ENCODE data around the gene LAMP5.

Gene LAMP5

DNA sequence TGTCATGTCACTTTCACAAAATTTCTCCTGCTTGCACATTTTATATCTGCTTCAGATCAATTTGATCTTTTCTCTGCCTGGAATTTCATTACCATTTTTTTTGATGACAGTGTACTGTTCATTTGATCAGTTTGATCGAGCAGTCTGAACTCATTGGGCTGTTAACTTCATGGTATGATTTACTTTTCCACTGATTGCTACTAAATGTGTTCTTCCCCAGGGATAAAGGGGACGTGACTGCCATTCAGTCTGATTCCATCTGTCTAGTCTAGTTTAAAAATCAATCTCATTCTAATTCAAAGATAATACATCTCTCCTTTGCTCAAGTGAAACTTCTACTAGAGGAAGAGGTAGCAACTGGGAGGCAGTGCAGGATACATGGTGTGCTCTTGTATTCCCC lies 21.1 kb downstream of the LAMP5 start:
- DNase-seq (ENCODE audit: low read depth in 2 of 2): no peak

DNA sequence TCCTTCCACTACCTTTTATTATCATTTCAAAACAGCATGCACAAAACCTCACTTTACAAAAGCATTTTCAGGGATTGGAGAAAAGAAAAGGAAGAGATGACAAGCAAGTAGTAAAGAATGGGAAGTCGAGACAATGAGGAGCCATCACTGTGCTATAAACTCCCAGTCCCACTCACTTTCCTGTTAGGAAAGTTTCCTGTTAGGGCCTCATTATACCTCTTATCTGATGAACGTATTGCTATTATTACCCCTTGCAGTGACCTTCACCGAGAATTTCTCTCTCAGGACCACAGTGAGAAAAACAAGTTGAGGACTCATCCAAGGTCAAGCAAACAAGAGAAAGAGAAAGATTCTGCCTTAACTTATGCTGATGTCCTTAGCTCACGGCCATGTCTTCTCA lies 28.8 kb downstream of the LAMP5 start:
- no peak for DNase-seq (ENCODE audit: low read depth in 2 of 2)

DNA sequence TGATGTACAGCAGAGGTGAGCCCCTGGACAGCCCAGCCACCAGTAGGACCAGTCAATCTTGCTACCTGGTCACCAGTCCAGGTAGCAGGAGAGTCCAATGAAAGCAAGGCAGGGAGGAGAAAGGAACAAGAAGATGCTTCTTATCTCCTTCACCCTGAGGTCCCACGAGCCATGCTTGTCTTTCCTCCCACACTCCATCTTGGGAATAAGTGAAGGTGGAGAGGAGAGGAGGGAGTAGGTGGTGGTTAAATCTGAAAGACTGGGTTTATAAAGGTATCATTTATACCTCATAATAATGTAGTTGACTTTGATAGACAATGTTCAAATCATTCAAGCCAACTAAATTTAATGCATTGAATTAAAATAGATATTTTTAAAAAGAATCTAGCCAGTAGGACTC lies 35.9 kb downstream of the LAMP5 start:
- DNase-seq (ENCODE audit: low read depth in 2 of 2): no peak

DNA sequence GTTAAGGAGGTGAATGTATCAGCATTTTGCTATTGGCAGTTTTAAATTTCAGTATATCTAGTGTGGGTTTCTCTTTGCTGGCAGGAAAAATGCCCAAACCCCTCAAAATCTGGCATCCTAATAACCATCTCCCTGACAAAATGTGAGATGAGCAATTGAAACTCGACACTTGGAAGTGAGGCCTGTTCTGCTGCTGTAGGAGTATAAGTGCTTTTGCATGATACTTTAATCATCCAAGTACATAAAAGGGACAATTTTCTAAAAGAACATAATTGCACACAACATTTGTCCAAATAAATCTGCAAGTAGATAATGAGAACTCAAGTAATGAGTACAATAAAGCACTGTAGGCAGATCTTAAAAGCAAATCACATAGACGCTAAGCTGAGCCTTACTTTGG lies 36.5 kb downstream of the LAMP5 start:
- no peak for DNase-seq (ENCODE audit: low read depth in 2 of 2)

DNA sequence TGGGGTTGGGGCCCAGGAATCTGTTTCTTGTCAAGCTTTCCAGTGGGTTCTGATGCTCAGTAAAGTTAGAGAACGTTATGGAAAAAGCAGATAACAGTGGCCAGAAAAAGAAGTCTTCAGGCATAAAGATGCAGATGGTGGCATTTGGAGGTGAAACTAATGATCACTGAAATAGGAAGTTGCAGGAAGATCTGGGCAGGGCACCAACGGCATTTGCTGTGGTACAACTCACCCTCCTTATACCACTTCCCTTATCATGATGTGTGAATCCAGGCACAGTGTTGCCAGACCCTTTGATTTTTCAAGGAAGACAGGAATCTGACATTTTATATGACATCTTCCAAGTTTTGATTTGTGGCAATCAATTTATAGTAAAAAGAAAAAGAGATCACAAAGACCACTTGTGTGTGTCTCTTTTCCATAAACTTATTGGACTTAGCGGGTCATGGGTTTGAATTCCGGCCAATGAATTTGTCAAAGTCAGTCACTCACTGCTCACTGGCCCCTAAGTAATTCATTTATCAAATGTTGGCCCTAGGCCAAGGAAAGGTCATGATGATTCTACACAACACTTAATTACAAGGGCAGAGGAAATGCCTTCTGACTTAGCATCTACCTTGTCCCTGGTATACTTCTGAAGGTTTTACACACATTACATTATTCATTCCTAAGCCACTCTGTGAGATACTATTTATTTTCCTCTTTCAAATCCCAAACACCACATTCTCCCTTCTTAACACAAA lies 37.6 kb downstream of the LAMP5 start:
- no peak for DNase-seq (ENCODE audit: low read depth in 2 of 2)

DNA sequence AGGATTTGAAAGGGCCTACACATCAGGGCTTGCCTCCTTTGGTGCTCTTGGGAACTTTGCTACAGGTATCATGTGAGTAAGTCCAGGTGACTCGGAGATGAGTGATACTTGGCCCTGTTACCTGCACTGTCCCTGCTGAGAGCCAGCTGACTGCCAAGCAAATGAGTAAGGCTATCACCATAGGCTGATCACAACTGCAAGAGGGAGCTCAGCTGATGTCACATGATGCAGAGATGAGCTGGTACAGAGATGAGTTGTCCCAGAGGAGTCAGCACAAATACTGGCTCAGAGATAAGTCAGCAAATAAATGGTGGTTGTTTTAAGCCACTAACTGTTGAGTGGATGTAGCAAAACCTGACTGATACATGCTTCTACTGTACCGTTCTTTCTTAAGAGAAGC lies 41.4 kb downstream of the LAMP5 start:
- no peak for DNase-seq (ENCODE audit: low read depth in 2 of 2)

DNA sequence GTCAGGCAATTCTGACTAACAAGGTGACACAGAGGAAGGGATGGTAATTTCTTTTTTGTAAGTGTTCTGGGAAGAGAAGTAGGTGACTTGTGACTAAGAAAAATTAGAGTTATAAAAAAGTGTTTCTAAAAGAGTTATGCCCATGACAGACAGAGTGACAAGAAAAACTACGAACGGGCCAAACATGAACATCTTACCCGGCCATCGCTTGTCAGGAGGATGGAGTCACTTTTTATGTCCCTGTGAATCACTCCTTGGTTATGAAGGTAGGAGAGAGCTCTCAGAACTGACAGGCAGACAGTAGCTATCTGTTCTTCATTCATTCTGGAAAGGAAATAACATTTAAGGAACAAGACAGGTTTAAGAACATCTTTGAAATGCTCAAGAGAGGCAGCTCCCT lies 43.0 kb downstream of the LAMP5 start:
- DNase-seq (ENCODE audit: low read depth in 2 of 2): no peak

DNA sequence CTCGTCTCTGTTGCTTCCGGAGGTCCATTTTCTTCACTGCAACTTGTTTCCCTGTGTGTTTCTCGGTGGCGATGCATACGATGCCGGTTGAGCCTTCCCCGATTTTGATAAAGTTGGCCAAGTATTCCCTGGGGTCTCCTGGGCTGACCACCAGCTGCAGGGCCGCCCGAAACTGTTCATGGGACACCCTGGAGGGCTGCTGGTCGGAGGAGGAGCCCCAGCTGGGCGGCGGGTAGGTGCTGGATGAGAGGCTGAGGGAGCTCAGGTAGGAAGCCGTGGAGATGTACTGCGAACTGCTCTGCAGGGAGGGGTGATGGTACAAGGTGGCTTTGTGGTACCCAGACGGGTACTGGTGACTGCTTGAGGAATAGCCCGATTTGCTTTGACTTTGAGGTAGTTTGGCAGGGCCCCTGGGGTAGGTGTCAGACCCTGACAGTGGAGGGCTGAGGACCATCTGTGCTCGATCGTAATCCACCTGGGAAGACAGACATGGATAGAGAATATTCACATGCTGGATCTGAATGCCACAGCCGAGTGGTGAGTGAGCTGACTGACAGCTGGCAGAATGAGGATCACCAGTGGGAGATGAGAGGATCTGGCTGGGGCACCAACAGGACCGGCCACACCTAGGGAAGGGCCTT lies 51.6 kb downstream of the LAMP5 start:
- no peak for DNase-seq (ENCODE audit: low read depth in 2 of 2)

DNA sequence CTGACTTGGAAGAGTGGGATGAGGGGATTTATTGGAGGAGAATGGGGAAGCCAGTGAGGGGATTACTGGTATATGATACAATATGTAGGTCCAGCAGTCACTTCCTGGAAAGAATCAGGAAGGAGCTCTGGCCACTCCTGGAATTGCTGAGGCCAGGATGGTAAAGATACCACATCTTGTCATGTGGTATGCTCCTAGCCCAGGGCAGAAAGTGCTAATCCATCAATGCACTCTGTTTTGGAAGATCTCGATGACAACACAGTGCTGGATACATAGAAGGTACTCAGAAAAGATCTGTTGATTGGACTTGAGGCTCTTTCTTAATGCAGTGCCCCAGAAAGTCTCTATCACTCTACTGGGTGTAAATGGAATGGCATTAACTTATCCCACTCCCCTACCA lies 52.6 kb downstream of the LAMP5 start:
- DNase-seq (ENCODE audit: low read depth in 2 of 2): no peak

DNA sequence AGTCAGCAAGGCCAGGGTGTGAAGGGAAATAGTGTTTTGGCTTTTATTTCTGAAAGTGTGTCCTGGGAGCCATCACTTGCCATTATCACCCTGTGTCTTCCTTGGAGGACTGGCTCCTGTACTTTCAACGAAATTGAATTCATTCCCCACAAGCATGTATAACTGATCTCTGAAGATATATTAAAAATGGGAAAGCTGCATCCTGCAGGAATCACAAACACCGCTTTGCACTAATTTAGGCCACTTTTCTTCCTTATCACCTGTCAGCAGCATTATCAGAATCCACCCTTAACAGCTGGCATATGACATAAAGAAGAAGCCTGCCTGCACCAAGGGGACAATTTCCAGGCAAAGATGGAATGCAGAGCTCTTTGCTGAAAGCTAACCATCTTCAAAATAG lies 56.2 kb downstream of the LAMP5 start:
- DNase-seq (ENCODE audit: low read depth in 2 of 2): no peak

DNA sequence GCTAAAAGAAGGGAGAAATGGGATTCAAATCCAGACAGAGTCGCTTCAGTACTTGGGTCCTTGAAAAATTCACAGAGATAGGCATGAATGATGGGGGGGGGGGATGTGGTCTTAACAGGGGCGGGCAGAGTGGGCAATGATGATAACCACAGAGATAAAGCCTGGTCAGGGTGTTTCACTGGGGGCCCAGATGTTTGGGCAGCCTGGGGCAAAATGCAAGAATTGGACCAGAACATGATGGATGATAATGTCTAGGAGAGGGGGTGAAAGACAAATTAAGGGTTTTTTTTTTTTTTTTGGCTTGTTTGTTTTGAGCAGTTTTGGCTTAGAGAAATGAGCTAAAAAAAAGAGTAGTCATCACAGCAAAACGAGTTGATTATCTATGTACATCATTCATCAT lies 57.4 kb downstream of the LAMP5 start:
- no peak for DNase-seq (ENCODE audit: low read depth in 2 of 2)

DNA sequence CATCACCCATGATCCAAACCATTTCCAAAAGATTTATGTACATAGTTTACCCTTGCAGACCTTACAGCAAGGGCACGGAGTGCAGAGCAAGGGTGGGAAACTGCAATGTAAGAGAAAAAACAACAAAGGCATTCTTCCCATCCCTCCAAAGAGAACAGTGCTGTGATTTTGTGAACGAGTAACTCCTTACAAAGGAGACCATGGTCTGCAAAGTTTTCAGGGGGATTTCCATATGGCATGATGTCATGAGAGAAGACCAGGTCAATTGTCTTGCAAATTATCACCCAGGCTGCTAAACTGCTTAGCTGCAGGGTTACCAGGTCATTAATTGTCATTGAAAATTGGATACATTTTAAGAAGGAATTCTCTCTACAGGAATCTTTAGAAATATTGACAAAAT lies 58.3 kb downstream of the LAMP5 start:
- DNase-seq (ENCODE audit: low read depth in 2 of 2): no peak

DNA sequence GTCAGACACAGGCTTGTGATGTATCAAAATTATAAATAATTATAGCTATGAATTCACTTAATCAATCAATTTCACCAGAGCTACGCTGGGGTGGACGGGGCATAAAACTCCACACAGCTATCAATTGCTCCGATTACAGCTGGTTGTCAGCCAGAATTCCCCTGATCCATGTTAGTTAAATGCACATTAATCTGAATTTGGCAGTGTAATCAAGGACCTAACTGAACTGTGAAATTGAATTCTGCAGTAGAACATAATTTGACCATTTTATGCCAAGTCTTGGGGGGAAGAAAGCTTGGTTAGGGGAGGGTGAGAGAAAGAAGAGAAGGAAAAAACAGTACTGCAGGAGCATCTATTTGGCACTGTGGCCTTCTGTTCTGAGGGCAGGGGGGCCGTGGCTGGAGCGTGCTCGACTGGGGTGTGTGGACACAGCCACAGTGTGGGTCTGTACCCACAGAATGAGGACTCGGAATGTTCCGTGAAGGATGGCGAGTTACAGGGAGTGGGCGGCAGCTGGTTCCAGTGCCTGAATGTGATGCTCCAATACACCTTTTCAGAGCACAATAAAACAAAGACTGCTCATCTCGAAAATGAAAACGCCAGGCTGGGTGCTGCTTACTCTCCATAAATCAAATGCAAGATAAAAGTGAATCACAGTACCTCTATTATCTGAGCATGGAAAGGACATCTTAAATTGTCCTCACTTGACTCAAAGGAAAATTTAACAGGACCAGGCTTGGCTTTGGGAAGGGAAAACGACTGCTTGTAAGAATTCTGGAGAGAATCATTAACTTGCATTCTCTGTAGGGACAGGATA lies 59.2 kb downstream of the LAMP5 start:
- DNase-seq (ENCODE audit: low read depth in 2 of 2): no peak

DNA sequence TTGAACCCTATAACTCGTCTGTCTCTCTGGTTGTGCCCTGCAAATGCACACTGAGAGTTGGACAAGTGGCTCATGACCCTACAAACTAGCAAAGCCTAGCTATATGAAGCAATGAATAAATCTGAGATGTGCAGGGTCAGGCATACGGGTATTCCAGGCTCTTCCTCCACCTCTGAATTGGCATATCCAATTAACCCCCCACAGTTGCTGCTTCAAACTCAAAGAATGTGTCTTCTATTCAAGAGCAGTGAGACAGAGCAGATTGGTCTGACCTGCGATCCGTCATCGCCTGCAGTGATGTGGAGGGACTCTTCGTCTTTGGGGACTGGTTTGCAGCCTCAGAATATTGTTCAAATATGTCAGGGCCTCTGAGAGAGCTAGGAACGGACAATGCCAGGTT lies 59.8 kb downstream of the LAMP5 start:
- DNase-seq (ENCODE audit: low read depth in 2 of 2): no peak

DNA sequence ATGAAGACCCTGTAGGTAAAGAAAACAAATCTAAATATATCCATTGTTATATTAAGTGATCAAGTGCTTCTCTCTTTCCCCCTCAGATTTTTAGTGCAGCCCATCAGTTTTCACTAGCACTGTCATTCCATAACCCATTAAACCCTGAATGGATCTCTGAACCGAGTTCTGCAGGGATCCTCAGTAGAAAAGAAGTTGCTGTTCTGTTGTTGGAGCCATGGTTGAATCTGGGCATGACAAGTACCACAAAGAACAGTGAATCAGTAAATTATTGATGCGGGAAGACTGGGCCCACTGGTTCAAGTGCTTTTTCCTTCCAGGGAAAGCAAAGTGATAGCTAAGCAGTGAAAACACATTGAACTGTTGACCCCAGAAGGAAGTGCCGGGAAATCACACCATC lies 60.4 kb downstream of the LAMP5 start:
- DNase-seq (ENCODE audit: low read depth in 2 of 2): no peak

DNA sequence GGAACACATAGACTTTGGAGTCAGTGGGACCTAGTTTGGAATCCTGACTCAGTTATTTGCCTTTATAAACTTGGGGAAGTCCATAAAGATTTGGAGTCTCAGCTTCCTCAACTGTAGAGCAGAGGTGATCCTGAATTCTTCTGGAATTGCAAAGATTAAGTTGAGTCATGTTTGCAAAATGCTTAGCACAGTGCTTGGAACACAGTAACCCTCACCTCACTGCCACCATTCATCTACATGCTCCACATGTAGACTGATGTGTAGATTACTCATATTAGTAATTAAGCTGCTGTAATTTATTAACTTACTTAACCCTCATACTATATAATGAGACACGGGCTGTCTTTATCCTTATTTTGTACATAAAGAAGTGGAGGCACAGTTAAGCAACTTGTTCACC lies 61.4 kb downstream of the LAMP5 start:
- no peak for DNase-seq (ENCODE audit: low read depth in 2 of 2)

DNA sequence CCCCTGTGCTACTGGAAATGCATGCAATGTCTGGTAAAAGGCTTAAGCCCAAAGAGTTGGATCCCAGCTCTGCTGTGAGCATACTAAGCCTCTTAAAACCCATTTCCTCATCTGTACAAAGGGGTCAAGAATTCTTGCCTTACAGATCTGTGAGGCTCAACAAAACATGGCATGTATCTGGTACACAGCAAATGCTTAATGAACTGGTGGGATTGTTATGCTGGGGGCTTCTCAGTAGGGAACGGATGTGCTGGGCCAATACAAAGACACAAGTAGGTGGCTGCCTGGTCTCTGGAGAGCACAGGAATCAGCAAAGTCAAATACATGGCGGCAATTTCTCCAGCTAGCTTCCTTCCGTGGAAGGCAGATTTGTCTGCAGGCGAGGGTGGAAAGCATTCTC lies 62.3 kb downstream of the LAMP5 start:
- no peak for DNase-seq (ENCODE audit: low read depth in 2 of 2)

DNA sequence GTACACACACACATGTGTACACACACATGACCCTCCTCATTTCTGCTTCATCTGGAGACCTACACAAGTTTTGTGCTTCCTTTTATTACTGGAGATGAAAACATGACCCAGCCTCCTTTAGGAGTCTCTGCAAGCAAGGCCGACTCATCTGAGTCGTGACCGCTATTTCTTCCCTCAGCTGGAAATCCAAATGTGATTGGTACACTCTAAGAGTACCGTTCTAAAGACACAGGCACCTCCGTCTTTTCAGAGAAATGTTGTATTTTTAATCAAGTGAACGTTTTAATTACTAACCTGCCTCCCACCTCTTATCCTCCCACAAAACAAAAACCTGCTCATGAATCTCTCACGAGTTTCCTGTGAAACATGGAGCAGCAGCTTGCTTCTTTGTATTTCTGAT lies 63.0 kb downstream of the LAMP5 start:
- no peak for DNase-seq (ENCODE audit: low read depth in 2 of 2)

DNA sequence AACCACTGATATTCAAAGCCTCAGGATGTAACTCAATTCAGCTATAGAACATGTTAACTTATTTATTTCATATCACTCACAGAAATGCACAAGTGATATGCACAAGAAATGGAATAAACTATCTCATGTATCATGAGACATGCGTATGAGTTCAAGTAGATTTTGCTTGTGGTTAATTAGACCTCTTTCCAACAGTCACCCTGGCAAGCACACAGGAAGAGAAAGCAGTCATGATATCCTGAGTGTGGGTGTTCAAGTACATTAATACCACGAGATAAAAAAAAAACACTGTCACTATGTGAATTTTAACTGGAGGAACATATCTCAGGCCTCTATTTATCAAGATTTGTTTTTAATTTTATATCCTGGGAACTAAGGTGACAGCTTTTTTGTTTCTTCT lies 64.2 kb downstream of the LAMP5 start:
- no peak for DNase-seq (ENCODE audit: low read depth in 2 of 2)
